GM04504 (cell line): Measurements from ENCODE around the gene LTN1.
"Not testable (repeated sequence)": the region's sequence is repeated elsewhere in the genome, so short reads cannot be mapped to it uniquely, and the experiment has no call there.

Experiments used
- DNase-seq: peaks from one replicate; pipeline ENCODE4 v3.0.0-alpha.2; 2012; ENCODE audit warnings: low read depth

LTN1 gene

DNA sequence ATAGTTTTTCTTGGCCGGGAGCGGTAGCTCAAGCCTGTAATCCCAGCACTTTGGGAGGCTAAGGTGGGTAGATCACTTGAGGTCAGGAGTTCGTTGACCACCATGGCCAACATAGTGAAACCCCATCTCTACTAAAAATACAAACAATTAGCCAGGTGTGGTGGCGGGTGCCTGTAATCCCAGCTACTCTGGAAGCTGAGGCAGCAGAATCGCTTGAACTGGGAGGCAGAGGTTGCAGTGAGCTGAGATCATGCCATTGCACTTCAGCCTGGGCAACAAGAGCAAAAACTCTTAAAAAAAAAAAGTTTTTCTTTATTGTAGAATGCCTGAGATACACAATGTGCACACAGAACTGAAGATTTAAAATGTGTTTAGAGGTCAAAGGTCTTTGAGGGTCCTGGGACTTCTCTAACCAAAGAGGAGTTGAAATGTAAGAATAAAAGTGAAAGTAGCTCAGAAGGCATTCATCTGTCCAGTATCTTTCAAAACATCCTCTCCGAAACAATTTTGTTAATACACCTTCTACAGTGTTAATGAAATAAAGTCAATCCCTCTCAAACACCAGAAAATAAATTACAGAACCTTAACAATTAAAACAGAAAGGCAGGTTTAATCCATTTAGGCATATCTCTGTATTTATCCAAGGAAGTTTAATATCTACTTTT is 60.8 kb downstream of the LTN1 start:
- DNase-seq = not testable (repeated sequence)

DNA sequence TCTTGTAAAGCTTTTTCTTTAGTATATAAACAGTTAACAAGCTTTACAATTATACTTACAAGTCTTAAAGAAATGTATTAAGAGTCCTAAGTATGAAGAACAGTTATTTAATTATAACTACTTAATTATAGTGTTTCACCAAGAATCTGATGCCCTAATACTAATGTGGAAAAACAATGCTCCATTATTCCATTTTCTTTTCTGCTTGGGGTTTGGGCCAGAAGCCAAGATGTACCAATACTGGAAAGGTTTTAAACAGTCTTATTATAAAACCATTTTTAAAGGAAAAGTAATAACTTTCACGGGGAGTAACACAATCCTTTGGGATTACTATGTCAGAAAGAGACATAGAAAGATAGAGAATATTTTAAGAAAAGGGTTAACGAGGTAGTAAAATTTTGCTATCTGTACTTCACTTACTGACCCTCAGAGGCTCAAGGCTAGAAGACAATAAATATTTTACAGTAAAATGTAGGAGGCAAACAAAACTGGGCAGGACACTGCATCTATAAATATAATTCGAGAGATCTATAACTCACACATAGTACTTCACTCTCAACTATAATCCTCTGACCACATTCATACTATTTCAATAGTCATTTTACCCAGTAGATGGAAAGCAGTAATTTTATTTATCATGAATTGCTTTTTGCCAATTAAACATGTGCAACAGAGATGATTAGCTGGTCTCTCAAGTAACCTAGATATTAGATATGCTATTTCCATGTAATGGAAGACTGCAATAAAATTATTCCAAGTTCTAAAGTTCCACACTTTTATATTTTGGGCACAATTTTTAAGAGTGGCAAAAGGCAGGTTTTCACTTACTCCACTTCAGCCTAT is 63.9 kb downstream of the LTN1 start:
- DNase-seq = no peak

DNA sequence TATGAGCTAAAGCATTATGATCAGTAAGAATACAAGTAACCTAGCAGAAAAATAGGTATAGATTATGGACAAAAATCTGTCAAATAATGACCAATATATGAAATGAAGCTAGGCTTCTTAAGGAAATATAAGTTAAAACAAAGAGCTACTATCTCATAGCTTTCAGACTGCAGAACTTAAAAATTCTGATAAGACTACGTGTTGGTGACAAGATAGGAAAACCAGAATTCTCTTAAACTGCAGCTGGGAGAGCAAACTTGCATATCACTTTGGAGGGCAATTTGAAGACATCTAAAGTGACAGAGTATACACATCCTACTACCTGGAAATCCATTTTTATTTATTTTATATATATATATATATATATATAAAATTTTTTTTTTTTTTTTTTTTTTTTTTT is 65.5 kb downstream of the LTN1 start:
- DNase-seq = no peak

DNA sequence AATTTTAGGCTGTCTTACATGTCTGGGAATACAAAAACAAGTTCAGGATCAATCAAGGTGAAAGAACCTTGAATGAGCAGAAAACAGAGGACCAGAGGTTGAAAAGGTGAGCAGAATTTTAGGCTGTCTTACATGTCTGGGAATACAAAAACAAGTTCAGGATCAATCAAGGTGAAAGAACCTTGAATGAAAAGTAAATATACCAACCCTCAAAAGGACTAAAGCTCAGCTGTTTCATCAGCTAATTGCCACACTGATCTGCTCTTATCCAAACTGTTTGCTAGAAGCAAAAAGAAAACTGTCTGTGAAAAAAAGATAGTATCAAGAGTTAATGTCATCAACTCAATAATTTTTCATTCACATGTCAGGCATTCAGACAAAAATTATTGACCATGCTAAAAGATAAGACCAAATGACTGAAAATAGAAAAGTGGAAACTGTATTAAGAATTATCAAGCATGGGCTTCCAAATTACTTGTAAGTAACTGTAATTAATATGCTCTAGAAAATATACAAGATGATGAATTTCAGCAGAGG is 69.2 kb downstream of the LTN1 start:
- DNase-seq = no peak

DNA sequence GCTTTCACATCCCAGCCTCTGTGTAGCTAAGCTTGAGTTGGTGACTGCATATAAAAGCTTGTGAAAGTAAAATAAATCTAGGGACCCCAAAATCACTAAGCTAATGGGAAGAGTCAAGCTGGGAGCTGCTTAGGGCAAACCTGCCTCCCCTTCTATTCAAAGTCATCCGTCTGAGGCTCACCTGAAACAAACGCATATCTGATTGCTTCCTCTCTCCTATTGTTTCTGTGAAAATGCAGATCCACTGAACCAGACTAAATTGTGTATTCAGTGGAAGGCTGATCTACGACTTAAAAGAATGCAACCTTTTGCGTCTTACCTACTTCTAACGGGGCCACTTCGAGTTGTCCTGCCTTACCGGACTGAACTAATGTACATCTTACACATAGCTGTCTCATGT is 70.3 kb downstream of the LTN1 start:
- DNase-seq = no peak

DNA sequence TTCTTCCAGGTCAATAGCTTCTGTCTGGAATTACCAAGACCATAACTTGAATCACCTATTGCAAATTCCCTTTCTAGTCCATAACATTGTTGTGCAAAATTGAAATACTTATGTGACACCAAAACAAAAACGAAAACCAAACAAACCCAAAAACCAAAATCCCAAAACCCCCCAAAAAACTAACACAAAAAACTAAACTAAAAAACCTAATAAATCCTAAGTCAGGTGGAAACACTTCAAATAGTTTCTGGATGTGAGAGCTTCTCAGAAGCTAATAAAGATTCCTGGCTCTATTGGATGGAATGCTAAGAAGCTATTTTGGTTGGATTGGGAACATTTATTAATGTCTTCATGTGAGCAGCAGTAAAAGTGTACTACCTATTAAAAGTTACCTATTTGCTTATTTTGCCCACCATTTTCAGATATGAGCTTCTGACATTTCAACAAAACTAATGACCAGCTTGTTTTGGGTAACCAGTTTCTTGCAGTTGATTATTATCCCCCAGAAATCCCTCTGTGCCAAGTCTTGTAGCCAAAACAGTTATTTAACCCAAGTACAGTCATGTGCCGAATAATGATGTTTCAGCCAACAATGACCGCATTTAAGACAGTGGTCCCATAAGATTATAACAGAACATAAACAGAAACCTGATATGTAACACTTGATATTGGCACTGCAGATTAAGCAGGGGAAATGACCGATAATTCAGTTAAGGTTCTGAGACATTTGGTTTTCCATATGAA is 76.4 kb downstream of the LTN1 start:
- DNase-seq = no peak

DNA sequence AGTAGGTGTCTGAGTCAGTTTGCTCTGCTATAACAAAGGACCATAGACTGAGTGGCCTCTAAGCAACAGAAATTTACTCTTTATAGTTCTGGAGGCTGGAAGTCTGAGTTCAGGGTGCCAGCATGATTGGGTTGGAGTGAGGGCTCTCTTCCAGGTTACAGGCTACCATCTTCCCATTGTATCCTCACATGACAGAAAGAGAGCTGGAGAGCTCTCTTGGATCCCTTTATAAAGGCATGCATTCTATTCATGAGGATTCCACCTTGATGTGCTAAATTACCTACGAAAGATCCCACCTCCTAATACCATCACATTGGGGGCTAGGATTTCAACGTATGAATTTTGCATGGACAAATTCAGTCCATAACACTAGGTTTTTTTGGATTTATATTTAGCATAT is 79.6 kb downstream of the LTN1 start:
- DNase-seq = no peak

DNA sequence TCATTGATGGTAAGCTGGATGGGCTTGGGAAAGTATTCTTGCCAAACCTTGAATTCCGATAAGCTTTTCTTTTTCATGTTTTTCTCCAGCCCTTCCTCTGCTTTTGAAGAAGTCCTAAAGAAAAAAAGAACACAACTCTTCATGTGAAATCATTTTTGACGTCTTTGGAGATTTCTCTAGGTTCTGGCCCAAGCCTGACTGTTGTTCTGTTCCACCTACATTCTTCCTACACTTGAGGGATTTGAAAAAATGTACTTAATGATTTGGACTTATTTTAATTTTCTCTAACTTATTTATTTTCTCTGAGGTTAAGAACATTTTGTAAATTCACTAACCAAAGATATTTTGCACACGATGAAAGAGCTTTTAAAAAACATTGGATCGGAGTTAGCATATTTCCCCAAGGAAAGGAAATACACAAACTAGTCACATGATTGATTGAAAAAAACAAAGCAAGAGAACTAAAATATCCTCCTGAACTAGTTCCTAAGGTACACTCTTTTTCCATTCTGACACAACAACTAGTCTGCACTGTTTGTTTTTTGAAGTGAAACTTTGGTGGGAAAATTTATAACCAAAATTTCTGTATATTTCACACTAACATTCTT is 82.3 kb downstream of the LTN1 start:
- DNase-seq = no peak

DNA sequence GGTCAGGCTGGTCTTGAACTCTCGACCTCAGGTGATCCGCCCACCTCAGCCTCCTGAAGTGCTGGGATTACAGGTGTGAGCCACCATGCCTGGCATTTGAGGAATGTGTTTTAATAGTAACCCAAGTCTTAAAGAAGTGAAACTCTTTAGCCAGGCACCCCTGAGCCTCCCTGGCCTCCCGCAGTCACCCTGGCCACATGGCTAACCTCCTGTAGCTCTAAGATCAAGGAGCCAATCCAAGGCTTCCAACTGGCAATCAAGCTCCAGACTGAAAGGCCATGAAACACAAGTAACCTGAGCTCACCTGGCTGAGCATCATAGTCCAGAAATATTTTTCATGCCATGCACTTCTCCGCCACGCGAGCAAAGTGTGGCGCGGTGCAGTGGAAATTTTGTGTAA is 84.3 kb downstream of the LTN1 start:
- DNase-seq = no peak

DNA sequence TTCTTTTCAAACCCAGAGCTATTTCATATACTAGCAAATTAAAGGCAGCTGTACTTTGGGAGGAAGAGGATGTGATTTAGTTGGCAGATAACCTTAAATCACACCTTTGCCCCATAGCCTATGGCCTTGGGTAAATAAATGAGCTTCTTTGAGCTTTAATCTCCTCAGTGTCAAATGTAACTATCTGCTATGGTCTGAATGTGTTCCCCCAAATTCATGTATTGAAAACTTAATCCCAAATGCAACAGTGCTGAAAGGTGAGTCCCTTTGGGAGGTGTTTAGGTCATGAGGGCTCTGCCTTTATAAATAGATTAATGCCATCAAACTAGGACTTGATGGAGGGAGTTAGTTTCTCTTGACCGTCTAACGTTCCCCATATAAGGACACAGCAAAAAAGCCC is 85.8 kb downstream of the LTN1 start:
- DNase-seq = no peak

DNA sequence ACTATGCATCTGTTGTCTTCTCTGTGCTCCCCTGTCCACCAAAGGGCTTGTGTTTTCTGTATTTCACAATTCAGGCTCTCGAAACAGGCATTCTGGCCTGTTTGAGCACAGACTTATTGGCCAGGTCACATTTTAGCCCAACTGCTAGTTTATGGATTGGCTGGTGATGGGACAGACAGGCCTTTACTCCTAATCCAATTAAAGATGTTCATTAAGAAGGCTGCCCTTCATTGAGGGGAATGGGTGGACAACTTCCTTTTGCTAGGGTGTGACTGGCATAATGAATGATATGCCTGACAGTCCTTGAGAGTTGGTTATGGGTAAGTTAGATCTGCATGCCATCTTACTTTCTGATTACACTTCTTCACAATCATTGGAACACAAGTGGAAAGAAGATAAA is 86.4 kb downstream of the LTN1 start:
- DNase-seq = no peak

DNA sequence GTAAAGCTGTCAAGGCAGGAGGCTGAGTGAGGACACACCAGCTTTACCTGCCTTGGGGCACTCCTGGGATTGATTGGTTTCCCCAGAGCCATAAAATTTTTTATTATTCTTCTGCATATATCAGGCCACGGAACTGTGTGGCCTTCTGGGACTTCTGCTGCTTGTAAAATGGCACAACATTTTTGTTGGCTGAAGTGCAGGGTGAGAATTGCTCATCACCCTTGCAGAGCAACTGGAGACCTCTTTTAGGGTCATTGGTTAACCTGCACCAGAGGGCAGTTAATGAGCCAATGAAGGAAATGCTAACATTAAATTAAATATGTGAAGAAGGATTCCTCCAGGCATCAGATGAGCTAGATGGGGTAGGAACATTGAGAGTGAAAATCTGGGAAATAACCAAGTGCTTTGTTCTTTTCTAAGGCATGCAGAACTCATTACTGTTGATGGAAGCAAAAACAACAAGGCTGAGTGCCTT is 87.7 kb downstream of the LTN1 start:
- no peak for DNase-seq

DNA sequence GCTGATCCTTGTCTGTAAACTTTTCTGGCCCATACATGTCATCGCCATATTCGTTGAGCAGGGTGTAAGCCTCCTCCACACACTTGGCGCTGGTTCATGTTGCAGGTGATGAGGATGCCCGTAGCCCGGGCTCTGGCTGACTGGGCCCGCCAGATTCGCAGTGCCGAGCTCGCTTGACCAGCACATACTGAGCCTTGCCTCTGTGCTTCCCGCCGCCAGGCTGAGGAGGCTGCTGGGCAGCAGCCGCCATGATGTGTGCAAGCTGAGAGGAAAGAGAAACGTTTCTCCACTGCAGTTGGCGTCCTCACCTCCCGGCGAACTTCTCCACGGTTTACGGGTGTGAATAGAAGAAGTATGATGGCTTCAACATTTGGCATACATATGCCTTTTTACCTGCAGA is 89.2 kb downstream of the LTN1 start:
- DNase-seq = no peak

DNA sequence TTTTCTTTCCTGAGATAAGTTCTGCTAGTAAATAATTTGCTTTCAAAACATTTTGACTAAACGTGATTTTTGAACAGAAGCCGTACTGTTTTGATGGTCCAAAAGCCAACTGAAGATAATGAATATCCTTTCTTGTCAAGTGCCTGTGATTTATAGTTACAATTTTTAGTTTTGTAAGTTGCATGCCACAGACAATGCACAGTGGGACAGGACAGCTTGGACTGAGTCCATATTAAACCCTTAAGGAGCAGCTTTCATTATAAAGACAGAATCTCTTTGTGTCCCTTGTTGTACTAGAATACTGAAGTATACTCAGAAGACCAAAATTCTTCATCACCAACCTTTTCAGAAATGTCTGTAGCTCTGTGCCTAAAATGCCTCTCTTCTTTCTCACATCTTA is 92.2 kb downstream of the LTN1 start:
- DNase-seq = no peak

DNA sequence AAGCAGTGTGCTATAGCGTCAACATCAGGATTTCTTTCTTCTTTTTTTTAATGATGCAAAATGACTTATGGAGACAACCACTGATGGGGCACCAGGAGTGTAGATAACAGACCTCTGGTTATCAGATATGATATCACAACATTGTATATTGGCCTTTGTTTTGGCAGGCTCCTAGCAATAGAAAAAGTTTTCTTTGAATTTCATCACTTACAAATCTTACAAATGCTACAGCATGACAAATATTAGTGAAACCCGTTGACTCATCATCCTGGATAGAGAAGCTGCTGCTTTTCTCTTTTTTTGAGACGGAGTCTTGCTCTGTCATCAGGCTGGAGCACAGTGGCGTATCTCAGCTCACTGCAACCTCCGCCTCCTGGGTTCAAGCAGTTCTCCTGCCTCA is 92.9 kb downstream of the LTN1 start:
- DNase-seq = no peak

DNA sequence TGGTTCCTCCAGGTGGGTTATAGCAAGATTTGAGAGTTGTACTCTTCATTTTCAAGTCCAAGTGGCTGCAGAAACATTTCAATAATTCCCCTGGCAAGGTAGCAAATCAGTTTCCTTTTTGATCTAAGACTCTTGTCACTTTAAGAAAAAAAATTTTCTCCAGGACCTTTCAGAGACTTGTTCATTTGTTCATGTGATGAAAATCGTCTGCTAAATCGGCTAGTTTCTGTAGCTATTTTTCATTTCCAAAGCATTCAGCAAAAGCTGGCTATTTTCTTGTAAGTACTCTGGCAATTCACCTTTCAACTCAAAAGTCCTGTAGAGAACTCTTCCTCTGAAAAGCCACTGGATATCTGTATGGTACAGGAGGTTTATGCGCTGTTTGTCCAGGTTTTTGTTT is 93.5 kb downstream of the LTN1 start:
- no peak for DNase-seq

DNA sequence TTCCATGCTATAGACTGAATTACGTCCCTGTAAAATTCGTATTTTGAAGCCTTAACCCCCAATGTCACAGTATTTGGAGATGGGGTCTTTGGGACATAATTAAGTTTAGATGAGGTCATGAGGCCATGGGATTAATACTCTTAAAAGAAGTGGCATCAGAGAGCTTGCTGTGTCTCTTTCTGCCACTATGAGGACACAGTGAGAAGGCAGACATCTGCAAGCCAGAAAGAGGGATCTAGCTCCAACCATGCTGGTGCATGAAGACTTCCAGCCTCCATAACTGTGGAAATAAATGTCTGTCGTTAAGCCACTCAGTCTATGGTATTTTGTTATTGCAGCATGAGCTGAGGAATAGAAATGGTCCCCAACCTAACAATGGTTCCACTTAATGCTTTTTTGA is 99.0 kb downstream of the LTN1 start:
- DNase-seq = no peak

DNA sequence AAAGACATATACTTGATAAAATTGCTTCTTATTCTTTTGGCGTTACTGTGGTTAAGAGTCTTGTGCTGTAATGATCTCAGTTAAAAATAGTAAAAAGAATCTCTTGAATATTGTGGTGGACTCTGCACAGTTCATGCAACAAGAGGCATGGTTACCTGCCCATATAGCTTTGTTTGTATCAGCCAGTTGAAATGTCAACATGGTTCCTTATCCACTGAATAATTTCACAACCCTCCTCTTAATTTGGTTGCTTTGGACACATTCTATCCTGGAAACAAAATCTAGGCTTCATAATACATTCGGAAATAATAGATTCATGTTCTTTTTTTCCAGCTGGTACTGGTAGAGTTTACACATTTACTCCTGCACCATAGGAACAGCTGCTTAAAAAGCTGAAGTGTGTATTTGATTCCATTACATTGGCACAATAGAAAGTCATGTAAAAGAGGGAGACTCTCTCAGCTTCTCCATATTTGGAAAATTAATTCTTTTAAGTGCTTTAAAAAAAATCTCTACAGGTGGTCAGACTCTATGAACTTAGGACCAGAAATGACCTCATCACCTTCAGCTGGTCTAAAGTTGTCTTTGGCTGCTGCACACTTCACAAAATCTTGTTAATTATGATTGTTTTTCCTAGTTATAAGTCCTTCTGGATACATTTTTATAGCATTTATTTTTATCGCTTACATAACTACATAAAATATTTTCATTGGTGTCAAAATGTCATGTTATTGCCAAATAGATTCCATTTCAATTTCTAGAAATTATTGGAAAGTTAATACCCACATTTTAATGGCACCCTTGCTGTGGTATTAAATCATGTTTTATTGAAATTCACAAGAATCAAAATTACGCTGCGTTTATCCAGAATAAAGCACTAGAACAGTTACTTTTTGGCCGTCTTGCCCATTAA is 100.2 kb downstream of the LTN1 start:
- DNase-seq = no peak

DNA sequence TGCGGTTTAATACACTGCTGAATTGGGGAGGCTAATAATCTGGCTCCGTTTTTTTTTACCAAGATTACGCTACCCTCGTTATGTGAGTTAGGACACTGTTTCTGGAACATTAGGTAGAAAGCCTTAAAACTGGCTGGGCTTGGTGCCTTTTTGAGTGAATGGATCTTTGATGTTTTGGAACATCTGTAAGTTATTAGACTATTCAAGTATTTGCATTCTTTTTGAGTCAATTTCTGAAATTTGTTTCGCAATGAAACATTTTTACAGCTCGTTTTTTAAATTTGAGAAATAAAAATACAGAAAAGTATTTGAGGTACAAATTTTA is 106.9 kb downstream of the LTN1 start:
- DNase-seq = peak; percentile 64

DNA sequence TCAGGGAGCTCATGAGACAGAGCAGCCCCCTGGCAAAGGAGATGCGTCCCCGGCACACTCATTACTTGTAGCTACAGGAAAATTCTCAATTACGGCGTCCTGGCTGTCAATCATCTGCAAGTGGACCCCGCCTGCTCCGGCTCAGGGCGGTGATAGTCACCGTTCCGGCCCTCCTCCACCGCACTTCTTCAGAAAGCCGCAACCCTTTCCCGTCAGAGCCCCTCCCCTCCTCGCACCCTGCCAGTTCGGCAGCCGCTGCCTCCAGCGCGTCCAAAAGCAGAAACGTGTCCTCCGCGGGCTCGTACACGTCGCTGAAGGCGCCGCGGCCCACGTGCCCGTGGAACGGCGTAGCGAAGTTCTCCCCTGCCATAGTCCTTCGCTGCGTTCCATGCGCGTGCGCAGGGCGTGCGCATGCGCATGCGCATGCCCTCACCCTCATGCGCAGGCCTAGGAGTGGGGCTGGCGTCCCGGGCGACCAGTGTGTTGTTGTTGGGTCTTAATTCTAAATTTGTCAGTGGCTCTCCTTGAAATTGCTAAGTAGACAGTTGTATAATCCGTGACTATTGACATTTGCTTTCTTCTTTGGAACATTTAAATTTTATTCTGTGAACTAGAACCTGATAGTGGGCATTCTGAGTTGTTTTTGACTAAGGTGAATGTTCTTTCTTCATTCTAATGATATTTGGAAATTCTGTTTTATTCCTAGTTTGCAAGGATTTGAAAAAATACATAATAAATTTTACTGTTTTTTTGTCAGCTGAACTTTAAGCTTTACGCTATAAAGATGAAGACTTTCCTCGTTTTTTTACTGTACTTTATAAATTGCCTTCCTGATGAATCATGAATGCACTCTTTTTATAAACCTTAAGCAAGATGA is 107.5 kb downstream of the LTN1 start:
- DNase-seq = peak; percentile 79
